H1 (cell line): ENCODE measurements around the gene KLHDC7B. TPM values are rescaled to one million over a fixed set of nuclear protein-coding genes. Genes with fewer than 3 reads are reported as not detected.
A peak's percentile ranks its signal among the peaks of the same experiment; 100 is the strongest.

Experiments used
- CTCF ChIA-PET: fragments of 300-600 bp; sonication (Branson Sonifier 250); formaldehyde crosslinking; loops from one replicate; lab custom pipeline; 2021; ENCODE audit not compliant: partially characterized antibody; lab: Charles Lee
- POLR2A ChIA-PET: fragments of 300-600 bp; sonication (Branson Sonifier 250); formaldehyde crosslinking; loops from one replicate; lab custom pipeline; 2021; ENCODE audit warnings: inconsistent platforms; ENCODE audit not compliant: partially characterized antibody; lab: Charles Lee
- DNase-seq, 2 experiments: peaks; one replicate each; pipeline versions ENCODE4 v3.0.0 to v3.0.0-alpha.2; 2010 to 2022; ENCODE audit warnings: low spot score in 2 of 2, low read depth in 1 of 2, mixed read lengths in 1 of 2
- FAIRE-seq: peaks from 2 replicates; lab custom pipeline; 2011; peaks lifted over from hg19 to GRCh38; lab: Jason Lieb, UNC
- H2AFZ ChIP-seq: 2 replicates; pipeline ENCODE4 v1.8.1; 2012; ENCODE audit warnings: low read length, inconsistent platforms
- H2AK5ac ChIP-seq: 2 replicates; pipeline ENCODE4 v1.6.1; 2013; ENCODE audit warnings: low read depth, low read length
- H2BK120ac ChIP-seq: replicated peaks from 2 replicates; pipeline ENCODE3; 2013; ENCODE audit warnings: low read depth, low read length, inconsistent platforms
- H2BK12ac ChIP-seq: 2 replicates; pipeline ENCODE4 v1.6.1; 2013; ENCODE audit warnings: low read depth, low read length
- H2BK15ac ChIP-seq: 2 replicates; pipeline ENCODE4 v1.6.1; 2013; ENCODE audit warnings: low read length
- H2BK20ac ChIP-seq: 2 replicates; pipeline ENCODE4 v1.6.1; 2013; ENCODE audit warnings: low read length
- H2BK5ac ChIP-seq: 2 replicates; pipeline ENCODE4 v1.6.1; 2013; ENCODE audit warnings: low read depth, low read length
- H3K14ac ChIP-seq: 2 replicates; pipeline ENCODE4 v1.6.1; 2013; ENCODE audit warnings: inconsistent platforms; ENCODE audit not compliant: insufficient read length
- H3K18ac ChIP-seq: 2 replicates; pipeline ENCODE4 v1.6.1; 2013; ENCODE audit warnings: low read length; ENCODE audit errors: extremely low read depth
- H3K23ac ChIP-seq: 2 replicates; pipeline ENCODE4 v1.6.1; 2013; ENCODE audit warnings: inconsistent platforms; ENCODE audit not compliant: insufficient read length
- H3K23me2 ChIP-seq: 2 replicates; pipeline ENCODE4 v1.6.1; 2013; ENCODE audit warnings: low read depth, low read length
- H3K27ac ChIP-seq: 2 replicates; pipeline ENCODE4 v1.6.1; 2011; ENCODE audit warnings: low read depth, low read length, inconsistent platforms
- H3K27me3 ChIP-seq, 4 experiments: replicated peaks in 1 of 4; 1 replicate in 1 of 4; 2 replicates in 3 of 4; pipeline versions ENCODE4 v1.6.1 to v1.8.1; 2011 to 2013; ENCODE audit warnings: low read length in 3 of 4, mild to moderate bottlenecking in 3 of 4, inconsistent platforms in 2 of 4, mixed read lengths in 2 of 4, moderate library complexity in 1 of 4; ENCODE audit not compliant: control insufficient read depth in 3 of 4, insufficient read depth in 3 of 4; ENCODE audit errors: extremely low read depth in 1 of 4
- H3K36me3 ChIP-seq, 4 experiments: 2 replicates each; pipeline versions ENCODE4 v1.6.1 to v1.8.1; 2011 to 2013; ENCODE audit warnings: mild to moderate bottlenecking in 4 of 4, low read length in 3 of 4, moderate library complexity in 2 of 4, control low read depth in 1 of 4, inconsistent platforms in 1 of 4; ENCODE audit not compliant: insufficient read depth in 4 of 4, control insufficient read depth in 2 of 4
- H3K4ac ChIP-seq: replicated peaks from 2 replicates; pipeline ENCODE3; 2013; ENCODE audit warnings: low read length, low read depth, mixed read lengths, inconsistent platforms; ENCODE audit not compliant: insufficient read length
- H3K4me1 ChIP-seq, 4 experiments: replicated peaks in 1 of 4; 1 replicate in 1 of 4; 2 replicates in 3 of 4; pipeline versions ENCODE4 v1.6.1 to v1.8.1; 2011 to 2013; ENCODE audit warnings: low read length in 3 of 4, inconsistent platforms in 2 of 4, mixed read lengths in 1 of 4; ENCODE audit not compliant: insufficient read depth in 4 of 4, control insufficient read depth in 3 of 4
- H3K4me2 ChIP-seq, 2 experiments: 2 replicates each; pipeline versions ENCODE4 v1.6.1 to v1.8.1; 2011 to 2013; ENCODE audit warnings: low read depth in 2 of 2, low read length in 2 of 2, control low read depth in 1 of 2, inconsistent platforms in 1 of 2, mild to moderate bottlenecking in 1 of 2; ENCODE audit not compliant: insufficient read depth in 1 of 2
- H3K4me3 ChIP-seq, 4 experiments: fragments of 200-600, 300-600 bp in 1 of 4; sonication (generic), shearing (Covaris generic), sonication (Bioruptor Twin) in 1 of 4; 2 replicates each; pipeline versions ENCODE4 v1.5.1 to v1.8.1; 2011 to 2016; ENCODE audit warnings: low read length in 4 of 4, low read depth in 3 of 4, control low read depth in 2 of 4, inconsistent platforms in 2 of 4, mild to moderate bottlenecking in 2 of 4, mixed read lengths in 1 of 4, moderate library complexity in 1 of 4; ENCODE audit not compliant: insufficient read depth in 2 of 4; ENCODE audit errors: extremely low read depth in 1 of 4
- H3K56ac ChIP-seq: replicated peaks from 2 replicates; pipeline ENCODE3; 2013; ENCODE audit warnings: low read depth, mild to moderate bottlenecking, mixed read lengths, low read length, inconsistent platforms; ENCODE audit not compliant: insufficient read length
- H3K79me1 ChIP-seq: 2 replicates; pipeline ENCODE4 v1.6.1; 2013; ENCODE audit warnings: low read depth, low read length, control low read depth
- H3K79me2 ChIP-seq, 2 experiments: 2 replicates each; pipeline versions ENCODE4 v1.6.1 to v1.8.1; 2012 to 2013; ENCODE audit warnings: low read length in 2 of 2, mild to moderate bottlenecking in 2 of 2, inconsistent platforms in 1 of 2; ENCODE audit not compliant: insufficient read depth in 2 of 2, control insufficient read depth in 1 of 2
- H3K9ac ChIP-seq, 4 experiments: replicated peaks in 1 of 4; 1 replicate in 1 of 4; 2 replicates in 3 of 4; pipeline versions ENCODE4 v1.6.1 to v1.8.1; 2011 to 2013; ENCODE audit warnings: low read depth in 3 of 4, low read length in 3 of 4, control low read depth in 2 of 4, mild to moderate bottlenecking in 2 of 4, moderate library complexity in 2 of 4, inconsistent platforms in 1 of 4; ENCODE audit errors: extremely low read depth in 1 of 4
- H3K9me3 ChIP-seq, 2 experiments: 2 replicates each; pipeline versions ENCODE4 v1.6.1 to v1.8.1; 2012 to 2013; ENCODE audit warnings: mild to moderate bottlenecking in 2 of 2, moderate library complexity in 2 of 2, control low read depth in 1 of 2, inconsistent platforms in 1 of 2, low read depth in 1 of 2, low read length in 1 of 2, mixed read lengths in 1 of 2; ENCODE audit not compliant: insufficient read depth in 2 of 2
- H4K20me1 ChIP-seq, 2 experiments: replicated peaks in 1 of 2; 2 replicates each; pipeline versions ENCODE3 to v1.8.1; 2011 to 2013; ENCODE audit warnings: inconsistent platforms in 2 of 2, low read length in 2 of 2, mild to moderate bottlenecking in 1 of 2; ENCODE audit not compliant: insufficient read depth in 2 of 2, control insufficient read depth in 1 of 2
- H4K5ac ChIP-seq: 2 replicates; pipeline ENCODE4 v1.6.1; 2013; ENCODE audit warnings: low read length, low read depth, mixed read lengths, inconsistent platforms; ENCODE audit not compliant: insufficient read length
- H4K8ac ChIP-seq: 2 replicates; pipeline ENCODE4 v1.8.0; 2013; ENCODE audit warnings: mild to moderate bottlenecking, moderate library complexity, low read length, inconsistent platforms; ENCODE audit not compliant: insufficient read depth; ENCODE audit errors: extremely low read depth
- H4K91ac ChIP-seq: replicated peaks from 2 replicates; pipeline ENCODE3; 2013; ENCODE audit warnings: low read length, mixed read lengths, inconsistent platforms; ENCODE audit not compliant: insufficient read length
- KDM4A ChIP-seq: IDR thresholded peaks from one replicate; pipeline ENCODE4 v1.7.1; 2012; ENCODE audit warnings: low read depth, mild to moderate bottlenecking, moderate library complexity, low read length, inconsistent platforms; ENCODE audit not compliant: severe bottlenecking
- TAF1 ChIP-seq: IDR thresholded peaks from 2 replicates; pipeline ENCODE4 v1.6.1; 2011; ENCODE audit warnings: mild to moderate bottlenecking, low read depth, low read length
- WGBS, 2 experiments: shearing (Covaris generic) in 1 of 2; methylation state at CpG; one replicate each; pipeline versions ENCODE4 v1.1.6 to v1.1.7; 2013 to 2015; ENCODE audit warnings: low lambda C conversion rate in 2 of 2, mixed read lengths in 2 of 2, inconsistent platforms in 1 of 2, low coverage in 1 of 2, missing lambda C conversion rate in 1 of 2; ENCODE audit not compliant: insufficient replicate concordance in 2 of 2, insufficient coverage in 1 of 2, insufficient read length in 1 of 2; ENCODE audit errors: extremely low coverage in 1 of 2, missing lambda C conversion rate in 1 of 2; 5-methylcytosine and 5-hydroxymethylcytosine counted together
- polyA plus RNA-seq, 7 experiments: library from polyadenylated mRNA; depleted of rRNA in 3 of 7; stranded (reverse) in 5 of 7; unstranded in 2 of 7; fragments of >200 nt in 5 of 7; fragments of 200-250 nt in 2 of 7; gene quantifications; 1 replicate in 5 of 7; 2 replicates in 1 of 7; 4 replicates in 1 of 7; pipeline versions ENCODE4 v1.2.1 to v1.2.3, GENCODE V29; 2011 to 2013; ENCODE audit warnings: missing spikeins in 2 of 7, mixed read lengths in 2 of 7
- total RNA-seq: library from RNA; stranded (reverse); fragmentation: NEBNext Ultra II Directional; extraction: Animal tissue kit (Norgen Biotek cat#: 25700); gene quantifications from 2 replicates; pipeline ENCODE4 v1.2.1, GENCODE V29; 2021

The KLHDC7B gene
- total and polyA plus RNA-seq, 2 of the 8 experiments (the other 6 are each of a cell fraction or from before 2014, with no cell fraction given), result not detected

GRCh38 chr22:50526834-50527801 is 18.6 kb upstream of the KLHDC7B start:
- peaks cover 4 to 13% (median 10%) of the 10 kb centered on the region in 4 experiments; a peak in 6 of 8 replicates for H3K36me3 ChIP-seq
- DNase-seq (peak in 1 of 2 experiments; percentile 76), FAIRE-seq (peak; percentile 82)
- peak overlapping the region; percentile 85; the same call in 1 of the 2 replicates for H2BK5ac ChIP-seq
- H3K4me1 ChIP-seq, result peaks cover 0 to 26% (median 12%) of the 10 kb centered on the region in 4 experiments; a peak in 5 of 7 replicates
- H4K91ac ChIP-seq, result peak overlapping the region; percentile 81
- H3K23ac ChIP-seq, result no peak overlapping the region
- H3K4me2 ChIP-seq, result peak overlapping the region; percentile 70 to 88
- ChIA-PET POLR2A (interaction anchor here (0.6 to 3.0 kb wide), 4 partner anchors 8 to 38 kb away, joined by 3 to 9 read pairs (median 4); partner anchors contain the start of genes LMF2, NCAPH2 and SYCE3), CTCF (interaction anchor here (0.6 to 3.4 kb wide), 6 partner anchors 10 to 94 kb away, joined by 3 to 16 read pairs (median 4); partner anchors contain the start of gene SYCE3)
- H2AK5ac ChIP-seq, result peak overlapping the region; percentile 55; the same call in 1 of the 2 replicates
- H3K56ac ChIP-seq, result no peak overlapping the region
- no peaks in the 10 kb centered on the region for H3K9me3 ChIP-seq
- peaks cover 37 to 55% (median 49%) of the 10 kb centered on the region in 4 experiments for H3K27me3 ChIP-seq
- H3K9ac ChIP-seq, result no peak overlapping the region; a peak in 1 of 7 replicates
- peaks cover 5 to 25% of the 10 kb centered on the region in 2 experiments for H4K20me1 ChIP-seq
- H3K4ac ChIP-seq, result no peak overlapping the region
- no peak overlapping the region for H3K14ac ChIP-seq
- H4K8ac ChIP-seq, result peak overlapping the region; percentile 80
- no peak overlapping the region for H2BK120ac ChIP-seq
- H3K27ac ChIP-seq, result no peak overlapping the region
- H3K4me3 ChIP-seq, result peak overlapping the region; percentile 63 to 78 (median 67)
- peak overlapping the region; percentile 28 for H4K5ac ChIP-seq
- H3K79me2 ChIP-seq, result no peaks in the 10 kb centered on the region
- H2BK20ac ChIP-seq, result no peak overlapping the region
- no peaks in the 10 kb centered on the region for H3K79me1 ChIP-seq
- peak overlapping the region; percentile 60; the same call in 1 of the 2 replicates for H3K18ac ChIP-seq
- no peak overlapping the region for H2AFZ ChIP-seq
- 53% methylated on average over 27 of the region's 29 CpGs; no CpG with 5 or more reads in 1 of the 2 experiments for WGBS, 2 experiments
- TF ChIP-seq TAF1, result no peak
- TF ChIP-seq KDM4A, result peak; percentile 7
- H2BK15ac ChIP-seq, result 0 out of 2 replicates have a peak overlapping the region, but pooled peaks have one; percentile 72
- H2BK12ac ChIP-seq, result no peak overlapping the region
- H3K23me2 ChIP-seq, result peaks cover 33% of the 10 kb centered on the region; the same call in 1 of the 2 replicates
